Sigmoid colon (tissue), 4 donors: Measurements from ENCODE around the gene KAZN.

Experiments used
- CTCF ChIP-seq, 4 experiments: fragments of 450-650 bp in 3 of 4; fragments of 200-600 bp in 1 of 4; IDR thresholded peaks; one replicate each; pipeline ENCODE4 v1.5.1; 2016 to 2019; ENCODE audit warnings: antibody characterized with exemption in 4 of 4, mild to moderate bottlenecking in 3 of 4, moderate library complexity in 2 of 4
- EP300 ChIP-seq, 4 donors: sonication (generic); formaldehyde crosslinking; IDR thresholded peaks; one replicate each; pipeline ENCODE4 v1.6.1; 2017; ENCODE audit warnings: antibody characterized with exemption in 4 of 4
- POLR2A ChIP-seq, 2 donors: fragments of 450-650 bp; IDR thresholded peaks; one replicate each; pipeline ENCODE4 v1.6.1; 2016; ENCODE audit warnings: antibody characterized with exemption in 2 of 2, mild to moderate bottlenecking in 2 of 2, moderate library complexity in 2 of 2
- POLR2AphosphoS5 ChIP-seq, 4 donors: sonication (generic); formaldehyde crosslinking; IDR thresholded peaks; one replicate each; pipeline ENCODE4 v1.6.1; 2017; ENCODE audit warnings: antibody characterized with exemption in 4 of 4

GRCh38 chr1:15139654-15140350, 541.3 kb downstream of the KAZN start:
- TF ChIP-seq CTCF (IDR thresholded peaks at IDR 0.05): no peak
- no peak for TF ChIP-seq POLR2A (IDR thresholded peaks at IDR 0.05)
- no peak for TF ChIP-seq EP300 (IDR thresholded peaks at IDR 0.05)
- no peak for TF ChIP-seq POLR2AphosphoS5 (IDR thresholded peaks at IDR 0.05)
